Prostate gland (tissue), 1 donor: ENCODE results near the gene CHST13.

Experiments used
- POLR2A ChIP-seq: fragments of 450-650 bp; IDR thresholded peaks from one replicate; pipeline ENCODE4 v1.6.1; 2016; ENCODE audit warnings: antibody characterized with exemption, mild to moderate bottlenecking
- POLR2AphosphoS5 ChIP-seq: sonication (generic); formaldehyde crosslinking; IDR thresholded peaks from one replicate; pipeline ENCODE4 v1.6.1; 2017; ENCODE audit warnings: antibody characterized with exemption

- TF ChIP-seq POLR2A (no peak), POLR2AphosphoS5 (no peak)
Measured at GRCh38 chr3:126562737-126563276, 38.9 kb downstream of the CHST13 start.
